Peyer's patch (tissue), 4 donors: ENCODE measurements around the gene TCIRG1.

ENCODE experiments used
- CTCF ChIP-seq, 6 experiments: fragments of 450-650 bp in 4 of 6; fragments of 200-600 bp in 2 of 6; sonication (generic) in 1 of 6; IDR thresholded peaks; one replicate each; pipeline ENCODE4 v1.5.1; 2017 to 2019; ENCODE audit warnings: antibody characterized with exemption in 6 of 6, mild to moderate bottlenecking in 3 of 6, moderate library complexity in 1 of 6
- POLR2A ChIP-seq, 2 donors: fragments of 450-650 bp; IDR thresholded peaks; one replicate each; pipeline ENCODE4 v1.5.1; 2017; ENCODE audit warnings: antibody characterized with exemption in 2 of 2, mild to moderate bottlenecking in 2 of 2, moderate library complexity in 2 of 2

GRCh38 chr11:67996622-67997474, 42.0 kb upstream of the TCIRG1 start:
- TF ChIP-seq CTCF (IDR thresholded peaks at IDR 0.05) (no peak), POLR2A (IDR thresholded peaks at IDR 0.05) (no peak)
